ENCODE measurements around the gene MAD2L1BP. TPM values are rescaled to one million over a fixed set of nuclear protein-coding genes. Genes with fewer than 3 reads are reported as not detected.
A peak's percentile ranks its signal among the peaks of the same experiment; 100 is the strongest.
"Not testable (repeated sequence)": the region's sequence is repeated elsewhere in the genome, so short reads cannot be mapped to it uniquely, and the experiment has no call there.

Gene MAD2L1BP
- total and polyA plus RNA-seq, 3 experiments from 2014 or later: 16.0 to 27.7 (median 27.6) TPM

DNA sequence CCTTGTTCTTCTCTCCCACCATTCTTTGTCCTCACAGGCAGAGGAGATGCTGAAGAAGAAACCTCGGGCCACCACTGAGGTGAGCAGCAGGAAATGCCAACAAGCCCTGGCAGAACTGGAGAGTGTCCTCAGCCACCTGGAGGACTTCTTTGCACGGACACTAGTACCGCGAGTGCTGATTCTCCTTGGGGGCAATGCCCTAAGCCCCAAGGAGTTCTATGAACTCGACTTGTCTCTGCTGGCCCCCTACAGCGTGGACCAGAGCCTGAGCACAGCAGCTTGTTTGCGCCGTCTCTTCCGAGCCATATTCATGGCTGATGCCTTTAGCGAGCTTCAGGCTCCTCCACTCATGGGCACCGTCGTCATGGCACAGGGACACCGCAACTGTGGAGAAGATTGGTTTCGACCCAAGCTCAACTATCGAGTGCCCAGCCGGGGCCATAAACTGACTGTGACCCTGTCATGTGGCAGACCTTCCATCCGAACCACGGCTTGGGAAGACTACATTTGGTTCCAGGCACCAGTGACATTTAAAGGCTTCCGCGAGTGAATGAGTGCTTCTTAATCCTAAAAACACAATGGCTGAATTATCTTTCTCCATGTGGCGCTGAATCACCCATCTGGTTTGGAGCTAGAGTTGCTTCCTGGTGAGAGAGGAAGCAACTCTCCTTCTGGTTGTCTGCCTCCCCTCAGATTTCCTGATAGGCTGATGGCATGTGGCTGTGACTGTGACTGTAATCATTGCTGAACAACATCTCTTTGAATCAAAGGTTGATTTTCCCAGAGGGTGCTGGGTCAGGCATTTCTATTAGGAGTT is 4.6 kb downstream of the MAD2L1BP start:
- H3K36me3 ChIP-seq (ENCODE audit: insufficient read depth, low read length): peaks cover 24% of the 10 kb centered on the region
- H3K4me3 ChIP-seq (ENCODE audit: low read length): no peak overlapping the region
- peak overlapping the region; percentile 24 for H3K27ac ChIP-seq (ENCODE audit: low read depth, low read length)
- DNase-seq: no peak
- peaks cover 24% of the 10 kb centered on the region for H3K4me1 ChIP-seq (ENCODE audit: insufficient read depth, low read length)
- Mint-ChIP-seq H3K4me3 (peak overlapping the region in 3 of 7 donors; percentile 10 to 85 (median 32)), H3K27ac (peak overlapping the region in 1 of 8 donors; percentile 62), H3K4me1 (peaks cover 38 to 70% (median 52%) of the 10 kb centered on the region in 3 donors), H3K36me3 (peaks cover 0 to 57% (median 16%) of the 10 kb centered on the region in 3 donors), H3K27me3 (peaks cover 0 to 6% of the 10 kb centered on the region in 2 donors), H3K9me3 (no peaks in the 10 kb centered on the region)
- H3K9me3 ChIP-seq (ENCODE audit: low read length): no peaks in the 10 kb centered on the region
- CTCF ChIA-PET: no interaction called here
- POLR2A ChIA-PET: no interaction called here
- no peaks in the 10 kb centered on the region for H3K27me3 ChIP-seq (ENCODE audit: insufficient read depth, low read length, poor library complexity, severe bottlenecking)

GRCh38 chr6:43644940-43645612 is 9.4 kb downstream of the MAD2L1BP start, which contains the start of gene RSPH9:
Gene RSPH9, plus strand, starts transcription at chr6:43645036. Its CDS starts 63 bp downstream, at chr6:43645099.
- Histone ChIP-seq H3K4me3 (ENCODE audit: low read length) (peak within 1 kb of the TSS; percentile 50), H3K4me1 (ENCODE audit: insufficient read depth, low read length) (peaks cover 4% of the 10 kb centered on the region), H3K27me3 (ENCODE audit: insufficient read depth, low read length, poor library complexity, severe bottlenecking) (no peaks in the 10 kb centered on the region), H3K36me3 (ENCODE audit: insufficient read depth, low read length) (peaks cover 12% of the 10 kb centered on the region), H3K27ac (ENCODE audit: low read depth, low read length) (no peak within 1 kb of the TSS), H3K9me3 (ENCODE audit: low read length) (no peaks in the 10 kb centered on the region)
- Mint-ChIP-seq H3K4me3 (peak within 1 kb of the TSS; percentile 2 to 81 (median 66)), H3K27ac (peak within 1 kb of the TSS in 6 of 8 donors; percentile 41 to 79 (median 73)), H3K4me1 (peaks cover 18 to 31% (median 23%) of the 10 kb centered on the region in 3 donors), H3K9me3 (no peaks in the 10 kb centered on the region), H3K27me3 (no peaks in the 10 kb centered on the region), H3K36me3 (peaks cover 0 to 26% (median 9%) of the 10 kb centered on the region in 3 donors)
- POLR2A ChIA-PET: no interaction called here
- peak; percentile 27 to 73 (median 45) for DNase-seq
- CTCF ChIA-PET: interaction anchor here (1.0 to 1.6 kb wide), 3 partner anchors 9 to 21 kb away, joined by 3 to 6 read pairs (median 3); partner anchors contain the start of genes GTPBP2 and MAD2L1BP

DNA sequence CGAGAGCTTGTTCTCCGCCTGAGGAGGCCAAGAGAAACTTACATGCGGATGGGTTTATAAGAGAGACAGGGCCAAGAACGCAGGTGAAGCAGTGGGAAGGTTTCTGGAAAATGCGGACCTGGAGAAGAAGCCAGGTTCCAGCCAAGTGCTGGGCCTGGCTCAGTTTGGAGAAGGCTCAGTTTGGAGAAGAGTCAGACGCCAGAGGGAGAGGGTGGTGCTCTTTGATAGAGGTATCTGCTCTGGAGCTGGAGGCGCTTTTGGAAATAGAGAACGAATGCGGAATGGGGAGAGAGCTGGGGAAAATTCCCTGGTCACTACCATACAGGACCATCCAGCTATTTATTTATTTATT is 9.9 kb downstream of the MAD2L1BP start:
- Mint-ChIP-seq H3K4me1 (peaks cover 13 to 27% (median 18%) of the 10 kb centered on the region in 3 donors), H3K36me3 (peaks cover 0 to 21% (median 9%) of the 10 kb centered on the region in 3 donors), H3K9me3 (no peaks in the 10 kb centered on the region), H3K27me3 (no peaks in the 10 kb centered on the region), H3K4me3 (peak overlapping the region; percentile 2 to 81 (median 66)), H3K27ac (peak overlapping the region in 6 of 8 donors; percentile 41 to 79 (median 73))
- no peaks in the 10 kb centered on the region for H3K9me3 ChIP-seq (ENCODE audit: low read length)
- CTCF ChIA-PET: interaction anchor here (1.0 to 1.6 kb wide), 2 partner anchors 9 to 21 kb away, joined by 3 to 6 read pairs; partner anchors contain the start of gene MAD2L1BP
- no peak for DNase-seq
- H3K4me3 ChIP-seq (ENCODE audit: low read length): peak overlapping the region; percentile 50
- peaks cover 7% of the 10 kb centered on the region for H3K36me3 ChIP-seq (ENCODE audit: insufficient read depth, low read length)
- POLR2A ChIA-PET: no interaction called here
- no peak overlapping the region for H3K27ac ChIP-seq (ENCODE audit: low read depth, low read length)
- peaks cover 4% of the 10 kb centered on the region for H3K4me1 ChIP-seq (ENCODE audit: insufficient read depth, low read length)
- H3K27me3 ChIP-seq (ENCODE audit: insufficient read depth, low read length, poor library complexity, severe bottlenecking): no peaks in the 10 kb centered on the region

- ChIA-PET POLR2A (no interaction called here), CTCF (no interaction called here)
- no peak for DNase-seq
- peaks cover 9 to 19% (median 14%) of the 10 kb centered on the region in 3 donors for H3K4me1 Mint-ChIP-seq
- H3K4me3 Mint-ChIP-seq: no peak overlapping the region
- H3K27ac Mint-ChIP-seq: no peak overlapping the region
- H3K9me3 ChIP-seq (ENCODE audit: low read length): no peaks in the 10 kb centered on the region
- H3K4me1 ChIP-seq (ENCODE audit: insufficient read depth, low read length): peaks cover 4% of the 10 kb centered on the region
- H3K27me3 Mint-ChIP-seq: no peaks in the 10 kb centered on the region
- H3K9me3 Mint-ChIP-seq: no peaks in the 10 kb centered on the region
- no peak overlapping the region for H3K4me3 ChIP-seq (ENCODE audit: low read length)
- H3K27ac ChIP-seq (ENCODE audit: low read depth, low read length): no peak overlapping the region
- H3K36me3 ChIP-seq (ENCODE audit: insufficient read depth, low read length): no peaks in the 10 kb centered on the region
- peaks cover 0 to 8% (median 4%) of the 10 kb centered on the region in 3 donors for H3K36me3 Mint-ChIP-seq
- H3K27me3 ChIP-seq (ENCODE audit: insufficient read depth, low read length, poor library complexity, severe bottlenecking): no peaks in the 10 kb centered on the region
Observed at GRCh38 chr6:43647613-43648012, 12.0 kb downstream of the MAD2L1BP start.

DNA sequence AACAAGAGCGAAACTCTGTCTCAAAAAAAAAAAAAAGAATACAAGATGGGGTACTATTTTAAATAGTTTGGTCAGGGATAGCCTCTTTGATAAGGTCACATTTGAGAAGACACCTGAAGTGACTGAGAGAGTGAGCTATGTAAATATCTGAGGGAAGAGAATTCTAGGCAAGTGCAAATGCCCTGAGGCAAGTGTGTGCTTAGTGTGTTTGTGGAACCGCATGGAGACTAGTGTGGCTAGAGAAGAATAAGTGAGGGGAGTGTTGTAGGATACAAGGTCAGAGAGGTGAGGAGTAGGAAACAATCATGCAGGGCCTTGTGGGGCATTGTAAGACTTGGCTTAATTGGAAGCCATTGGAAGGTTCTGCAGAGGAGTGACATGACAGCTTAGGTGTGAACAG is 12.6 kb downstream of the MAD2L1BP start:
- peaks cover 4% of the 10 kb centered on the region for H3K4me1 ChIP-seq (ENCODE audit: insufficient read depth, low read length)
- no peaks in the 10 kb centered on the region for H3K27me3 ChIP-seq (ENCODE audit: insufficient read depth, low read length, poor library complexity, severe bottlenecking)
- peaks cover 9 to 18% (median 14%) of the 10 kb centered on the region in 3 donors for H3K4me1 Mint-ChIP-seq
- H3K4me3 Mint-ChIP-seq: no peak overlapping the region
- H3K27me3 Mint-ChIP-seq: no peaks in the 10 kb centered on the region
- CTCF ChIA-PET: no interaction called here
- no peaks in the 10 kb centered on the region for H3K36me3 ChIP-seq (ENCODE audit: insufficient read depth, low read length)
- no peaks in the 10 kb centered on the region for H3K9me3 Mint-ChIP-seq
- no peak overlapping the region for H3K27ac ChIP-seq (ENCODE audit: low read depth, low read length)
- no peak for DNase-seq
- no peak overlapping the region for H3K27ac Mint-ChIP-seq
- POLR2A ChIA-PET: no interaction called here
- no peak overlapping the region for H3K4me3 ChIP-seq (ENCODE audit: low read length)
- H3K9me3 ChIP-seq (ENCODE audit: low read length): no peaks in the 10 kb centered on the region
- peaks cover 0 to 2% (median 0%) of the 10 kb centered on the region in 3 donors for H3K36me3 Mint-ChIP-seq

DNA sequence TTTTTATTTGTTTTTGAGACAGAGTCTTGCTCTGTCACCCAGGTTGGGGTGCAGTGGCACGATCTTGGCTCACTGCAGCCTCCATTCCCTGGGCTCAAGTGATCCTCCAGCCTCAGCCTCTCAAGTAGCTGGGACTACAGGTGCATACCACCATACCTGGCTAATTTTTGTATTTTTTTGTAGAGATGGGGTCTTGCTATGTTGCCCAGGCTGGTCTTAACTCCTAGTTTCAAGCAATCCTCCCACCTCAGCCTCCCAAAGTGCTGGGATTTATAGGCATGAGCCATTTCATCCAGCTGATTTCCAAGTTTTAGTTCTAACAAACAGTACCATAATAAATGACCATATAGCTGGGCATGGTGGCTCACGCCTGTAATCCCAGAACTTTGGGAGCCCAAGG is 17.2 kb downstream of the MAD2L1BP start:
- DNase-seq; H3K4me1 Mint-ChIP-seq; H3K4me3 ChIP-seq (ENCODE audit: low read length); H3K4me3 Mint-ChIP-seq; H3K9me3 Mint-ChIP-seq; H3K27ac ChIP-seq (ENCODE audit: low read depth, low read length); H3K9me3 ChIP-seq (ENCODE audit: low read length); H3K36me3 ChIP-seq (ENCODE audit: insufficient read depth, low read length); CTCF ChIA-PET; H3K27me3 Mint-ChIP-seq; H3K36me3 Mint-ChIP-seq; H3K27me3 ChIP-seq (ENCODE audit: insufficient read depth, low read length, poor library complexity, severe bottlenecking); H3K4me1 ChIP-seq (ENCODE audit: insufficient read depth, low read length); H3K27ac Mint-ChIP-seq; POLR2A ChIA-PET: not testable (repeated sequence)

DNA sequence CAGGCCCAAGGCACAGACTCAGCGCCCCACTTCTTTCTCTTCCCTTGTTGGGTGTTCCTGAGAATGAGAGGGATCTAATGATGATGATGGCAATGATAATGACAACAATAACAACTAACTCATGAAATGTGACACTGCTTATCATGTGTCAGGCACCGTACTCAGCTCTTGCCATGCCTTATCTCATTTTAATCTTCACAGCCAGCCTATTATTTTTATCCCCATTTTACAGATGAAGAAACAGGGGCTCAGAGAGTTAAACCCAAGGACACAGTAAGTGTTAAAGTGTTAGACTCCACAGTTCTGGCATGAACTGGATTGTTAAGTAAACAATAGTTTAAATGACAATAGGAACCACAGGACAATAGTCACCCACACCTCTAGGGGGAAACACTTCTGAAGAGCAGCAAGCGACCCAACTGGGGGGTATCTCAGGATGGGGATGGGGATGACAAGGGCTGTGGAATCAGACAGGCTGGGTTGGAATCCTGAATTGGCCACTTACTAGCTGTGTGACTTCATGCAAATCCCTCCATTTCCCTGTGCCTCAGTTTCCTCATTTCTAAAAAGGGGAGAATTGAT is 21.7 kb downstream of the MAD2L1BP start:
- peaks cover 0 to 5% (median 0%) of the 10 kb centered on the region in 3 donors for H3K36me3 Mint-ChIP-seq
- no peaks in the 10 kb centered on the region for H3K4me1 ChIP-seq (ENCODE audit: insufficient read depth, low read length)
- no peaks in the 10 kb centered on the region for H3K9me3 ChIP-seq (ENCODE audit: low read length)
- no peaks in the 10 kb centered on the region for H3K27me3 ChIP-seq (ENCODE audit: insufficient read depth, low read length, poor library complexity, severe bottlenecking)
- ChIA-PET CTCF (no interaction called here), POLR2A (no interaction called here)
- H3K4me3 ChIP-seq (ENCODE audit: low read length): no peak overlapping the region
- no peak overlapping the region for H3K27ac Mint-ChIP-seq
- H3K9me3 Mint-ChIP-seq: no peaks in the 10 kb centered on the region
- H3K4me1 Mint-ChIP-seq: no peaks in the 10 kb centered on the region
- DNase-seq: no peak
- no peak overlapping the region for H3K4me3 Mint-ChIP-seq
- peaks cover 6 to 7% of the 10 kb centered on the region in 2 donors for H3K27me3 Mint-ChIP-seq
- no peaks in the 10 kb centered on the region for H3K36me3 ChIP-seq (ENCODE audit: insufficient read depth, low read length)
- no peak overlapping the region for H3K27ac ChIP-seq (ENCODE audit: low read depth, low read length)

DNA sequence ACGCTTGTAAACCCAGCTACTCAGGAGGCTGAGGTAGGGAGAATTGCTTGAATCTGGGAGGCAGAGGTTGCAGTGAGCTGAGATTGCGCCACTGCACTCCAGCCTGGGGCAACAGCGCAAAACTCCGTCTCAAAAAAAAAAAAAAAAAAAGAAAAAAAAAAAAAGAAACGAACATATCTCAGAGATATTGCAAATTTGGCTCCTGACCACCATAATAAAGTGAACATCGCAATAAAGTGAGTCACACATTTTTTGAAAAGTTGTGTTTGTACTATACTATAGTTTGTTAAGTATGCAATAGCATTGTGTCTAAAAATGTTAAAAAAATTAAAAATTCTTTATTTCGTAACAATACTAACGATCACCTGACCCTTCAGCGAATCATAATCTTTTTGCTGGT is 22.5 kb downstream of the MAD2L1BP start:
- ChIA-PET POLR2A (no interaction called here), CTCF (interaction anchor here (0.9 kb wide), 1 partner anchor 10 kb away, joined by 4 read pairs; no protein-coding TSS in a partner anchor)
- no peaks in the 10 kb centered on the region for H3K27me3 ChIP-seq (ENCODE audit: insufficient read depth, low read length, poor library complexity, severe bottlenecking)
- H3K27me3 Mint-ChIP-seq: peaks cover 6 to 7% of the 10 kb centered on the region in 2 donors
- DNase-seq: no peak
- no peaks in the 10 kb centered on the region for H3K4me1 Mint-ChIP-seq
- no peak overlapping the region for H3K4me3 Mint-ChIP-seq
- H3K36me3 ChIP-seq (ENCODE audit: insufficient read depth, low read length): no peaks in the 10 kb centered on the region
- H3K4me1 ChIP-seq (ENCODE audit: insufficient read depth, low read length): no peaks in the 10 kb centered on the region
- H3K9me3 Mint-ChIP-seq: no peaks in the 10 kb centered on the region
- H3K9me3 ChIP-seq (ENCODE audit: low read length): no peaks in the 10 kb centered on the region
- H3K27ac ChIP-seq (ENCODE audit: low read depth, low read length): no peak overlapping the region
- H3K36me3 Mint-ChIP-seq: peaks cover 0 to 5% (median 0%) of the 10 kb centered on the region in 3 donors
- H3K4me3 ChIP-seq (ENCODE audit: low read length): no peak overlapping the region
- no peak overlapping the region for H3K27ac Mint-ChIP-seq

Data from CD8-positive, alpha-beta memory T cell (primary cell).